GM19193 (cell line): Measurements from ENCODE around the gene NUP210L.

Source experiments
- POLR2A ChIP-seq: IDR thresholded peaks from 4 replicates; pipeline ENCODE4 v1.6.1; 2011; ENCODE audit not compliant: insufficient read depth, insufficient read length; ENCODE audit errors: extremely low read depth

Gene NUP210L

DNA sequence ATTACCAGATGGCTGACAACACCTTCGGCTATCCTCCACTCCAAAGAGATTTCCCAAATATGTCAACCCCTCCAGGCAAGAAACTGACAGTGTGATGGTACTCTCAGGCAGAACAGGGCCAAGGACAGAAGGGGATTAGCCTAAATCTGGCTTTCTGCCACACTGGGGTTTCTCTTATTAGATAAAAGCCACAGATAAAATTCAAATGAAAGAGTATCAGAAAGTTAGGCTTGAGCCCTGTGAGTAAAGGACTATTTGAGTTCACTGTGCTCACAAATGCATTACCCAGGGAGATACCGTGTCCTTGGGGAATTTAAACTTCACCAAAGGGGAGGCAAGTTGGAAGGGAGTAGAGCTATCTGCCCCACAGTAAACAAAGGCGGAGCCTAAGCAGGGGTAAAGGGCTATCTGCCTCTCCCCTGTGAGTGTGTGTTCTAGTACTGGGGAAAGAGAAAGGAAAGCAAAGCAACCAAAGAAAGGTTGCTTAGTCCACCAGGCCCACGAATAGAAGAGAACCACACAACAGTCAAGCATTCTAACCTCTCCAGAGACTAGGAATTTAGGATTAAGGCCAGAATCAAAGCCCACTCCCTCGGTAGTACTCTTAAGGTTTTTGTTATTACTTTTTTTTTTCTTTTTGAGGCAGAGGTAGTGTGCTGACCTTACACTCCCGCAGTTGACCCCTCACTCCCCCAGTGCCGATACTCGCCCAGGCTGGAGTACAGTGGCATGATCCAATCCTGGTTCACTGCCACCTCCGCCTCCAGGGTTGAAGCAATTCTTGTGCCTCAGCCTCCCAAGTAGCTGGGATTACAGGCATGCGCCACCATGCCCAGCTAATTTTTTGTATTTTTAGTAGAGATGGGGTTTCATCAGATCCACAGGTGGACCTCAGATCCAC is 24.3 kb upstream of the NUP210L start:
- TF ChIP-seq POLR2A: no peak

GRCh38 chr1:154178013-154178412 is 23.1 kb upstream of the NUP210L start:
- no peak for TF ChIP-seq POLR2A

GRCh38 chr1:154176337-154176736 is 21.5 kb upstream of the NUP210L start:
- no peak for TF ChIP-seq POLR2A

DNA sequence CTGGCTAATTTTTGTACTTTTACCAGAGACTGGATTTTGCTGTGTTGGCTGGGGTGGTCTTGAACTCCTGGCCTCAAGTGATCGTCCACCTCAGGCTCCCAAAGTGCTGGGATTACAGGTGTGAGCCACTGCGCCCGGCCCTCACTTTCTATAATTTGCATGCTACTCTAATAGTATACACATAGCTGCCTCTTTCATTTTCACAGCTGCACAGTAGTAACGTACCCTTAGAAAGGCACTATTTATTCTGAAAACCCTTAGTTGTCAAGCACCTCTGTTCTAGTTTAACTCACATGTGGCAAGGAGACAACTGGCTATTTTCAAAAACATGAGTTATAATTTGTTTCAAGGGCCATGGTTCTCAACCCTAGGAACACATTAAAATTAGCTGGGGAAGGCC is 19.8 kb upstream of the NUP210L start:
- TF ChIP-seq POLR2A: no peak

- TF ChIP-seq POLR2A: no peak
Observed at GRCh38 chr1:154171880-154172279, 17.0 kb upstream of the NUP210L start.

- no peak for TF ChIP-seq POLR2A
Observed at GRCh38 chr1:154171223-154171583, 16.3 kb upstream of the NUP210L start.

- TF ChIP-seq POLR2A: no peak
Observed at GRCh38 chr1:154170547-154171222, 15.8 kb upstream of the NUP210L start.

DNA sequence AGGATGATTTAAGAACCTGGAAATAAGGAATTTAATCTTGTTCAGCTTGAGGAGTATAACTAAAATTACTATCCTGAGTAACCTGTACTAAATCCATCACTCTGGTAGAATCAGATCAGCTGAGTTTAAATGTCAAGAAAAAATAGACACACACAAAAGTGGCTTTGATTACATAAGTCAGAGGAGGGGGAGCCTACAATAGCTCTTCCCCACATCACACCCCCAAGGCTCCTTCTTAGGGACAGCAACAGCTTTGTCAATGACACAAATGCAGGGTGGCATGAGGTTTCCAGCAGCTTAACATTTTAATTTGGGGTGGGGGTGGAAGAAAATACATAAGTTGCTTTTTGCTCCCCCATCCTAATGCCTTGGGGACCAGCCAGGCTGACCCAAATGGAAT is 12.6 kb upstream of the NUP210L start:
- no peak for TF ChIP-seq POLR2A

DNA sequence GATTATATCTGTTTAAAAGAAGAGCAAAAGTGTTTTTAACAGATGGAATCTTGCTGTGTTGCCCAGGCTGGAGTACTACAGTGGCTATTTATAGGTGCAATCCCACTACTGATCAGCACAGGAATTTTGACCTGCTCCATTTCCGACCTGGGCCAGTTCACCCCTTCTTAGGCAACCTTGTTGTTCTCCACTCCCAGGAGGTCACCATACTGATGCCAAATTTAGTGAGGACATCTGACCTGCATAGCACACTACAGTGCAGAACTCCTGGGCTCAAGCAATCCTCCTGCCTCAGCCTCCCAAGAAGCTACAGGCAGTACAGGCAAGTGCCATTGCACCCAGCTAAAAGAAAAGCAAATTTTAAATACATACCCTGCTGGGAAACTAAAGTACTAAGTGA is 11.3 kb upstream of the NUP210L start:
- TF ChIP-seq POLR2A: no peak

DNA sequence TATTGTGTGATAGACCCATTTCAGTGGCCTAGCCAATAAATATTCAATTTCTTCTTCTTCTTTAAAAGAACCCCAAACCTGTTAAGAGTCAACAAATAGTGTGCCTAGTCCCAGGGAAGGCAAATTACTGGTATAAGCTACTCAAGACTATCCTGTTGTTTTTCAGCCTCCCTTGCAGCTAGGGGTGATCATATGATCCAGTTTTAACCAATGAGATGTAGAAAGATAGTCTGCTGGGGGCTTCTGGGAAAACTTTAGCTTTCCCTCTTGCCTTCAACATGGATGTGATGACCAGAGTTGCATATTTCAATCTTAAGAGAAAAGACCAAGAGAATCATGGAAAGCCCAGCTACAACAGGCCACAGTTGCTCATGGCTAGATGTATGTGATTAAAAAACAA is 4.7 kb upstream of the NUP210L start:
- TF ChIP-seq POLR2A: no peak

GRCh38 chr1:154158307-154159125 is 3.6 kb upstream of the NUP210L start:
- no peak for TF ChIP-seq POLR2A

GRCh38 chr1:154157520-154158306 is 2.8 kb upstream of the NUP210L start:
- no peak for TF ChIP-seq POLR2A

DNA sequence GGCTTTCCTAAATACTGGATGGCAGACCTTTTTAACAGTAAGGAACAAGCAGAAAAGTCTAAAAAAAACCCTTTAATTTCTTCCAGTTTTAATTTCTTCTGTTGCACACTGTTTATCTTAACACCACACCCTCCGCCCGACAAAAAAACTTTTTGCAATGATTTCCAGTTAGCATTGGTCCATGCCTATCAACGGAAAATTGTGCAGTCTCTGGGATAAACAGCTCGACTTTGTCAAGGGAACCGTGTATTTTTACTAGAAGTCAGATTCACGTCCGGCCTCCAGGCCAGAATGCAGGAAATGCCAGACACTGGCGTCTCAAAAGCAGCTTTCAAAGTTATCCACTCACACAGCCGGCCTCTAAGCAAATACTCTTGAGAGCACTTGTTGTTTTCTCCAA is 378 bp upstream of the NUP210L start:
- TF ChIP-seq POLR2A: no peak

GRCh38 chr1:154154053-154154452 is 820 bp downstream of the NUP210L start:
- no peak for TF ChIP-seq POLR2A
